Measurements from ENCODE around the gene KIAA1217.

The KIAA1217 gene

DNA sequence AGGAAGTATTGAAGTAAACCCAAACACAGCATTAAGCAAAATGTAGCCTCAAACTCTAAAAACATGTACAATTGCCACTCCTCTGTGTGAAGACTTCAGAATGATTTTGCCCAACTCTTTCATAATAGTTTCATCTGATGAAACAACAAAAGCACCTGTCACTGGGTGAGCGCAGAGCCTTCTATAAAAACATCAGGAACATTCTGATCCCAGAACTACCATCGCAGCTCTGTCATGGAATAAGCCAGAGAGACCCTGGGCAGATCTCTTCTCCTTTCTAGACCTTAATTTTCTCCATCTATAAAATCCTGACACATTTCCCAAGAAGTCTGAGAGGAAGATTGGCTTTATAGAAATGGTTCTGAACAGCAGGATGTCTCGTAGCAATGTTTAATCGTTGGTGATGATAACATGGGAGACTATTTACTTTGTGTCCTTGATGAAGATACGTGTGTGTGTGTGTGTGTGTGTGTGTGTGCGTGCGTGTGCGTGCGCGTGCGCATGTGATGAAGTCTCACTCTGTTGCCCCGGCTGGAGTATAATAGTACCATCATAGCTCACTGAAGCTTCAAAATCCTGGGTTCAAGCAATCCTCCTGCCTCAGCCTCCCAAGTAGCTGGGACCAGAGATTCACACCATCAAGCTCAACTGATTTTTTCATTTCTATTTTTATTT lies 198.0 kb downstream of the KIAA1217 start:
- no peak for DNase-seq (ENCODE audit: low read depth)

DNA sequence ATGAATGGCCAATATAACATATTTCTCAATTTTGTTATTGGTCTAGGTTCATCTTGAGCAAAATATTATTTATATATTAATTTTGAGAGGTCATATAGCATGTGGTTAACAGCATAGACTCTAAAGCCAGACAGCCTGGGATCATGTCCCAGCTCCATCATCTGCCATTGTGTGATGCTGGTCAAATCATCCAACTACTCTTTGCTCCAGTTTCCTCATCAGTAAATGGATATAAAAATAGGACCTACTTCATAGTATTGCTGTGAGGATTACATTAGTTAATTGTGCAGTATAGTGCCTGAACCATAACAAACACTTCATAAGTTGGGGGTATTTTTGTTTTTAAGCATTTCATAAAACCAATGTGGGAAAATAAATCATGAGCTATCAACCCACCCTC lies 199.0 kb downstream of the KIAA1217 start:
- DNase-seq (ENCODE audit: low read depth): no peak

DNA sequence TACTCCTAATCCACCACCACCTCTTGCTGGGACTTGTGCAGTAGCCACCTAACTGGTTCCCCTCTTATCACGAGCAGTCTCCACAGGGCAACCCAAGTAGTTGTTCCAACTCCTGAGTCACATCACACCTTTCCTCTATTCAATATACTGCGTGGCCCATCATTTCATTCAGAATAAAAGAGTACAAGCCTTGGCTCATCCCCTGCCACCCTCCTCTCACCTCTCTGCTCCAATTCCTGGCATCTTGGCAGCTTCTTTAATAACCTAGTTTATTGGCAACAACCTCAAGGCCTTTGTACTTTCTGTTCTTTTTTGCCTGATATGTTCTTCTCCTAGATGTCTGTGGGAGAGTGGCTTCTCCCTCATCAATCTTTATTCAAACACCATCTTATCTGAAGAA lies 199.4 kb downstream of the KIAA1217 start:
- no peak for DNase-seq (ENCODE audit: low read depth)

- DNase-seq (ENCODE audit: low read depth): no peak
These were observed 205.7 kb downstream of the KIAA1217 start for GRCh38 chr10:24414597-24414996.

- DNase-seq (ENCODE audit: low read depth): no peak
These were observed 206.7 kb downstream of the KIAA1217 start for GRCh38 chr10:24415455-24416125.

GRCh38 chr10:24416248-24416647 lies 207.3 kb downstream of the KIAA1217 start:
- no peak for DNase-seq (ENCODE audit: low read depth)

DNA sequence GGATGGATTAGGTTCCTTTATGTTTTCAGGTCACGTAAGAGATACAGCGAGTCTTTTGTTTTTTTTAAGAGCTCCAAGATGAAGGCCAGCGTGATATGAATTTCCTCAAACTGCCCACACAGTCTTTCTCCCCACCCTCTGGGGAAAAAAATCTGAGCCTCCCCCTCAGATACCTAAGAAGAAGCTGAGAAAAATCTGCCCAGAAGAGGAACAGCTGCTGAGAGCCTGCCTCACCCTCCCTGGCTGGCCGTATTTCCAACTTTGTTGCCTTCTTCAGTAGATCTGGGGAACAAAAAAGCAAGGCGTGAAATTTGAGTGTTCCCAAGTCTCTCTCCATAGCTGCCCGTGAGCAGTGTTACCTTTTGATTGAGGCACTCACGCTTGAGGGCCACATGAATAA lies 208.1 kb downstream of the KIAA1217 start:
- no peak for DNase-seq (ENCODE audit: low read depth)

DNA sequence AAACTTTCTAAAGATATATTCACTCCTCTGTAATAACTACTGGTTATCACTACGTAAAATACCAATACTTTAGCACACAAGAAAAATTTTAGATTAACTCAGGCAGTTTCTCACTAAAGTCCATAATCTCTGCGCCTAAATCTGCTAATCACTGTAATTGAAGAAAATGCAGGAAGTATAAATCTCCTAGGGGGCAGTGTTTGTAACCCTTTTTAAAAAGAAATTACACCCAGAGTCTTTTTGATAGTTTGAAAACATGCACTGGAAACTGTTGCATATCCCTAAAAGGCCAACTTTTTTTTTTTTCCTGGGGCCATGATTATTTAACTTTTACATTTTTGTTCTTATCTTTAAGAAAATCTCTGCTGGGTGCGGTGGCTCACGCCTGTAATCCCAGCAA lies 209.6 kb downstream of the KIAA1217 start:
- no peak for DNase-seq (ENCODE audit: low read depth)

- DNase-seq (ENCODE audit: low read depth): no peak
These were observed 210.1 kb downstream of the KIAA1217 start for GRCh38 chr10:24419066-24419465.

GRCh38 chr10:24425151-24425550 lies 216.2 kb downstream of the KIAA1217 start:
- no peak for DNase-seq (ENCODE audit: low read depth)

DNA sequence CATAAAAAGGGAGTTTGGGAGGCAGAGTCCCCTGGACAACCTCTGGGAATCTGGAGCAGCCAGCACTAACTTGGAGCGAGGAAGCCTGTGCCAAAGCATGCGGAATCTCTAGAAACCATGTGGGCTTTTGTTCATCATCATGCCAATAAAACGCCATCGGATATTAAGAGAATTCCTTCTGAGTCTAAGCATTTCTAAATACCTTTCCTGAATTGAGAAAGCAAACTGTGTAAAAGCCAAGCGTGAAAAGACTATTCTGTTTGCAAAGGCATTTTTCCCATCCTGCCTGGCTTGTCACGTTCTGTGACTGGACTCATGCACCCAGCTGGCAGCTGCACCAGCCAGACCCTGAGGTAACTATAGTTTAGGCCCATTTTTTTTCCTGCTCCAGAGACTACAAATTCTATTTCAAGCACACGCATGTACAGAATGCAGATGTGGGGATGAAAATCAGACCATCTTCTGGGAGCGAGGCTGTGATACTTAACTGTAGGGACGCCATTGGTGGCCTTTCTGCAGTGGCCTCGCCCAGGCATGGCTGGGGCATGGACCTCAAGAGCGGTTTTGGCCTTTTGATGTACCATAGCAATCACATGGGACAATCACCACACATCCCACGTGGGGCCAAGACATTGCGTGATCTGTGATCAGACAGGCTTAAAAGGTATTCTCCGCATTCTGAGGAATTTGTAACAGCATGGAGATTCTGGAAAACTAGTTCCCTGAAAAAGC lies 218.9 kb downstream of the KIAA1217 start:
- no peak for DNase-seq (ENCODE audit: low read depth)

DNA sequence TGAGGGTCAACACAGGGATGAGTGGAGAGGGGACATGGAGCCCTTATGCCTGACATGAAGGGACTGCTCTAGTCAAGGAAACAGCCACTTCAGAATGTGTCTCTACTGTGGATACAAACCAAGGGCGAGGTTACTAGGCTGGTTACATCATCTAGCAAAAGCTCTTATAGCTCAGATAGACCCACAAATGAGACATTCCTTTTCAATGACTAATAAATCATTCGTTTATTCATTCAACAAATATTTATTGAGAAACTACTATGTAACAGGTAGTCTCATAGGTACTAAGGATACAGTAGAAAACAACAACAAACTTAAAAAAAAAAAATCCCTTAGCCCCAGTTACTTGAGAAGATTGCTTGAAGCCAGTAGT lies 219.5 kb downstream of the KIAA1217 start:
- DNase-seq (ENCODE audit: low read depth): no peak

DNA sequence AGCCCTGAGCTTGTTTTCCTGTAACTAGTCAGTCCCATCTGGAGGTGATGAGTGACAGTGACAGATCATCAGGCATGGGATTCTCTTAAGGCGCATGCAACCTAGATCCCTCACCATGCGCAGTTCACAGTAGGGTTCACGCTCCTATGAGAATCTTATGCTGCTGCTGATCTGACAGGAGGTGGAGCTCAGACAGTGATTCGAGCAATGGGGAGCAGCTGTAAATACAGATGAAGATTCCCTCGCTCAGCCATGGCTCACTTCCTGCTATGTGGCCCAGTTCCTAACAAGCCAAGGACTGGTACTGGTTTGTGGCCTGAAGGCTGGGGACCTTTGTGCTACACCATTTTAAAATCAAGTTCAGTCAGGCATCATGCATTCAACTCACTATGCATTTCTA lies 221.7 kb downstream of the KIAA1217 start:
- no peak for DNase-seq (ENCODE audit: low read depth)

DNA sequence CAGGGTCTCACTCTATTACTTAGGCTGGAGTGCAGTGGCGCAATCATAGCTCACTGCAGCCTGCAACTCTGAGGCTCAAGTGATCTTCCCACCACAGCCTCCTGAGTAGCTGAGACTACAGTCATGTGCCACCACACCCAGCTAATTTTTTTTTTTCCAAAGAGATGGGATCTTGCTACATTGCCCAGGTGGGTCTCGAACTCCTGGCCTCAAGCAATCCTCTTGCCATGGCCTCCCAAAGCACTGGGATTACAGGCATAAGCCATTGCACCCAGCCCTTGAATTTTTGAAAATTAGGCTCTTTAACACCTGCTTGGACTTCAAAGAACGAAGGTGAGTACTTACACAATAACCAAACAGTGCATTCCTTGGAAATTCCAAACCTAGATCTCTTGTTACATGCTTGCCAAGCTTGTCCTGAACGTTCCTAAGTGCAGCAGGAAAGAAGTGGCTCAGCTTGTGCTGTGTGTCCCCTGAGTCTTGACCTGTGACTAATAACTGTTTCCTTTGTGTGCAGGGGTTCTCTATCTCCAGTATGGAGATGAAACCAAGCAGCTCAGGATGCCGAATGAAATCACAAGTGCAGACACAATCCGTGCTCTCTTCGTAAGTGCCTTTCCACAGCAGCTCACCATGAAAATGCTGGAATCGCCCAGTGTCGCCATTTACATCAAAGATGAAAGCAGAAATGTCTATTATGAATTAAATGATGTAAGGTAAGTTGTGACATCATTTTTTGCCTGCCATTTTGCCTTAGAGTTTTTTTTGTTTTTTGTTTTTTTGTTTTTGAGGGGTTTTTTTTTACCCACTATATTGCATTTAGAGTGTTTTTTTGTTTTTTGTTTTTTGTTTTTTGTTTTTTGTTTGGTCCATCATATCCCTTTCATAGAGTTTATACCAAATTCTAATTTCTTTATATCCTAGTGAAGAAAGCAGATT lies 223.8 kb downstream of the KIAA1217 start:
- DNase-seq (ENCODE audit: low read depth): no peak

GRCh38 chr10:24433705-24434104 lies 224.8 kb downstream of the KIAA1217 start:
- no peak for DNase-seq (ENCODE audit: low read depth)

DNA sequence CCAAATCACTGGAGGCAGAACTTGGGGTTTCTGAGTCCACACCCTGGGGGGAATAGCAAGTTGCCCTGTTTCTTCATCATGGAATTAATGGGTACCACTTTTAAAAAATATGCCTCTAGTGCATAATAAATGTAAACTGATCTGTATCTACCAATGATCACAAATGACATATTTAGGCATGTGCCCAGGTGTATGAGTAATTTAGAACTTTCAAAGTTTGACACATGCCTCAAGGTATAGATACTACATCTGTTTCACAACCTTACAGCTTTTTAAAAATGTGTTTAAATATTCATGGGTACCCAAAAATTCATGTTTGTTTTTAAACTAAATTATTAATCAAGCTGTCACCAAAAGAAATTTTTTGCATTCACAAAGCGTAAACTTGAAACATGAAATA lies 226.0 kb downstream of the KIAA1217 start:
- DNase-seq (ENCODE audit: low read depth): no peak

DNA sequence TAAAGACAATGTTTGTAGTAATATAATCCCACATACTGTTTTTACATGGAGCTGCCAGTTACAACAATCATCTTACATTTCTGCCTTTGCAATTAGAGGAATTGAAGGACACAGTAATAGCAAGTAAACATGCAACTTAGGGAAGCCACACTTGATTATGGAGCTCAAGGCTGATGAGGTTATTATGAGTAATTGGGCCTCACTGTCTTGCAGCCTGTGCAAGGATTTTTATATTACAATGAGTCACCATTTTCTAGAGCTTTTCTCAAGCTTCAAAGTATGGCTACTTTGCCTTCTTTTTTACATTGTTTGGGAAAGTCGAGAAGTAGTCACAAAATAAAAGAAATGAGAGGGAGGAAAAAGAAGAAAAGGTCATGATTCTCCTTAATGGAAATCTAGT lies 226.4 kb downstream of the KIAA1217 start:
- DNase-seq (ENCODE audit: low read depth): no peak

DNA sequence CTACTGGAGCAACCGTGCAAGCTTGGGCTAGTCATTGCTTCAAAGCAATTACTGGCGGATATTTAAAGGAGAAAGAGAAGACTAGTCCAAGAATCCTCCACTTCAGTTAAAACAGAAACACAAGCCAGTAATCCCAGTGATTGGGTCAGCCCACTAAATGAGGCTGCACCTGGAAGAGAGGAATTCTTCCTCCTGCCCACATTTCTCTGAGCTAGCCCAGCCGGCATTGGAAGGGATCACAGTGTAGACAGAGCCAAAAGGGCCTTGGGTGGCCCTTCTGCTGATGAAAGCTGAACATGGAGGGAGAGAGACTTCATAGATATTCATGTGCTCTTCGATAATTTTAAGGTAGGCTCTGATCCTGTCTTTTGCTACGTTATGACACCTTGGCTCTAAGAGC lies 228.4 kb downstream of the KIAA1217 start:
- no peak for DNase-seq (ENCODE audit: low read depth)

DNA sequence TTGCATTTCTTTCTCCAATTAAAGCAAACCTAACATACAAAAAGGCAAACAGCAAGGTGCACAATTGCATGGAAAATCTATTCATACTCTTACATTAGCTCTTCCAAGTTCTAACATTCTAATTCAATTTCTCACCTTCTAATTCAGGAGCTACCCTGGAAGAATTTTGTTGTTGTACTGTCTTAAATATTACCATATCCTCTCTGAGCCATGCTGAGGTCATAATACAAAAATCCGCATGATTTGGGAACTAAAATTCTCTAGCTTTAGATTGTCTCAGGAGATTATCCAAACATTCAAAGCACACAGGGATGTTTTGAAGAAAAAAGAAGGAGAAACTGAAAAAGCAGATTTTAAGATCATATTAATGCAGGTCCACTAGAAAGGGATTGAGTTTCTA lies 229.9 kb downstream of the KIAA1217 start:
- DNase-seq (ENCODE audit: low read depth): no peak

GRCh38 chr10:24439935-24440334 lies 231.0 kb downstream of the KIAA1217 start:
- DNase-seq (ENCODE audit: low read depth): no peak

GRCh38 chr10:24440817-24441797 lies 232.2 kb downstream of the KIAA1217 start:
- DNase-seq (ENCODE audit: low read depth): no peak
